Measurements from ENCODE around the gene VKORC1L1.
"Not testable (repeated sequence)": the region's sequence is repeated elsewhere in the genome, so short reads cannot be mapped to it uniquely, and the experiment has no call there.

Gene VKORC1L1

GRCh38 chr7:65937296-65937695 lies 64.4 kb downstream of the VKORC1L1 start:
- Histone ChIP-seq H3K36me3 (ENCODE audit: insufficient read depth, low read length) (peaks cover 21% of the 10 kb centered on the region; the same call in 1 of the 2 replicates), H3K4me2 (ENCODE audit: low read depth, low read length, poor library complexity, severe bottlenecking) (no peak overlapping the region), H3K9me3 (ENCODE audit: insufficient read depth, low read depth, low read length) (no peaks in the 10 kb centered on the region), H3K79me2 (ENCODE audit: insufficient read depth, low read length) (peaks cover 64% of the 10 kb centered on the region), H3K27me3 (ENCODE audit: insufficient read depth, low read length, poor library complexity, severe bottlenecking) (no peaks in the 10 kb centered on the region), H3K4me1 (ENCODE audit: insufficient read depth, low read length, poor library complexity, severe bottlenecking) (no peaks in the 10 kb centered on the region), H3K9me2 (replicated peaks; ENCODE audit: low read depth, low read length) (no peaks in the 10 kb centered on the region), H3F3A (ENCODE audit: low read depth) (no peaks in the 10 kb centered on the region), H4K20me1 (ENCODE audit: insufficient read depth, low read length, poor library complexity, severe bottlenecking) (peaks cover 19% of the 10 kb centered on the region), H3K9ac (ENCODE audit: low read depth, low read length, poor library complexity, severe bottlenecking) (no peak overlapping the region), H2AFZ (ENCODE audit: low read length) (no peak overlapping the region), H3K4me3 (ENCODE audit: low read length, poor library complexity, severe bottlenecking) (no peak overlapping the region)
- TF ChIP-seq EZH2phosphoT487 (IDR thresholded peaks at IDR 0.05; ENCODE audit: borderline replicate concordance), result no peak
- TF ChIP-seq, protein P1, sequence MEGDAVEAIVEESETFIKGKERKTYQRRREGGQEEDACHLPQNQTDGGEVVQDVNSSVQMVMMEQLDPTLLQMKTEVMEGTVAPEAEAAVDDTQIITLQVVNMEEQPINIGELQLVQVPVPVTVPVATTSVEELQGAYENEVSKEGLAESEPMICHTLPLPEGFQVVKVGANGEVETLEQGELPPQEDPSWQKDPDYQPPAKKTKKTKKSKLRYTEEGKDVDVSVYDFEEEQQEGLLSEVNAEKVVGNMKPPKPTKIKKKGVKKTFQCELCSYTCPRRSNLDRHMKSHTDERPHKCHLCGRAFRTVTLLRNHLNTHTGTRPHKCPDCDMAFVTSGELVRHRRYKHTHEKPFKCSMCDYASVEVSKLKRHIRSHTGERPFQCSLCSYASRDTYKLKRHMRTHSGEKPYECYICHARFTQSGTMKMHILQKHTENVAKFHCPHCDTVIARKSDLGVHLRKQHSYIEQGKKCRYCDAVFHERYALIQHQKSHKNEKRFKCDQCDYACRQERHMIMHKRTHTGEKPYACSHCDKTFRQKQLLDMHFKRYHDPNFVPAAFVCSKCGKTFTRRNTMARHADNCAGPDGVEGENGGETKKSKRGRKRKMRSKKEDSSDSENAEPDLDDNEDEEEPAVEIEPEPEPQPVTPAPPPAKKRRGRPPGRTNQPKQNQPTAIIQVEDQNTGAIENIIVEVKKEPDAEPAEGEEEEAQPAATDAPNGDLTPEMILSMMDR (conservative IDR thresholded peaks at IDR 0.05; ENCODE audit: low read length), result no peak

- Histone ChIP-seq H3K4me3 (ENCODE audit: low read length, poor library complexity, severe bottlenecking) (no peak overlapping the region), H2AFZ (ENCODE audit: low read length) (no peak overlapping the region), H3K4me2 (ENCODE audit: low read depth, low read length, poor library complexity, severe bottlenecking) (no peak overlapping the region), H3K9me2 (replicated peaks; ENCODE audit: low read depth, low read length) (no peaks in the 10 kb centered on the region), H3K36me3 (ENCODE audit: insufficient read depth, low read length) (peaks cover 21% of the 10 kb centered on the region; the same call in 1 of the 2 replicates), H3K4me1 (ENCODE audit: insufficient read depth, low read length, poor library complexity, severe bottlenecking) (no peaks in the 10 kb centered on the region), H3K9ac (ENCODE audit: low read depth, low read length, poor library complexity, severe bottlenecking) (no peak overlapping the region), H3K27me3 (ENCODE audit: insufficient read depth, low read length, poor library complexity, severe bottlenecking) (no peaks in the 10 kb centered on the region), H3K9me3 (ENCODE audit: insufficient read depth, low read depth, low read length) (no peaks in the 10 kb centered on the region), H3F3A (ENCODE audit: low read depth) (no peaks in the 10 kb centered on the region), H3K79me2 (ENCODE audit: insufficient read depth, low read length) (peaks cover 53% of the 10 kb centered on the region), H4K20me1 (ENCODE audit: insufficient read depth, low read length, poor library complexity, severe bottlenecking) (peaks cover 13% of the 10 kb centered on the region)
- TF ChIP-seq, protein P1 (conservative IDR thresholded peaks at IDR 0.05; ENCODE audit: low read length), result no peak
- TF ChIP-seq EZH2phosphoT487 (IDR thresholded peaks at IDR 0.05; ENCODE audit: borderline replicate concordance), result no peak
Measured at GRCh38 chr7:65938336-65938895, 65.5 kb downstream of the VKORC1L1 start.

- H3K4me3 ChIP-seq (ENCODE audit: low read length, poor library complexity, severe bottlenecking); H3K4me1 ChIP-seq (ENCODE audit: insufficient read depth, low read length, poor library complexity, severe bottlenecking); H3K79me2 ChIP-seq (ENCODE audit: insufficient read depth, low read length); H3K9ac ChIP-seq (ENCODE audit: low read depth, low read length, poor library complexity, severe bottlenecking); H4K20me1 ChIP-seq (ENCODE audit: insufficient read depth, low read length, poor library complexity, severe bottlenecking); H2AFZ ChIP-seq (ENCODE audit: low read length); H3K4me2 ChIP-seq (ENCODE audit: low read depth, low read length, poor library complexity, severe bottlenecking); H3K27me3 ChIP-seq (ENCODE audit: insufficient read depth, low read length, poor library complexity, severe bottlenecking); H3K9me3 ChIP-seq (ENCODE audit: insufficient read depth, low read depth, low read length); H3F3A ChIP-seq (ENCODE audit: low read depth); H3K36me3 ChIP-seq (ENCODE audit: insufficient read depth, low read length); H3K9me2 ChIP-seq (replicated peaks; ENCODE audit: low read depth, low read length): not testable (repeated sequence)
Measured at GRCh38 chr7:65945787-65946186, 72.9 kb downstream of the VKORC1L1 start.

DNA sequence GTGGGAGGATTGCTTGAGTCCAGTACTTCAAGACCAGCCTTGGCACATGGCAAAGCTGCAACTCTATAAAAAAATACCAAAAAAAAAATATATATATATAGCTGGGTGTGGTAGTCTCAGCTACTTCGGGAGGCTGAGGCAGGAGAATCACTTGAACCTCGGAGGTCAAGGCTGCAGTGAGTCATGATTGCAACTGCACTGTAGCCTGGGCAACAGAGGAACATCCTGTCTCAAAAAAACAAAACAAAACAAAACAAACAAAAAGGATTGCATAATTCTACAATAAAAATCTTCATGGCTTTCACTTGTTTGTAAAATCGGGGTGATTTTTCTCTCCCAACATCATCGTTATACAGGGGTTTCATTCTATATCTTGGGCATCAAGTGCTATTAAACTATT lies 74.0 kb downstream of the VKORC1L1 start:
- no peaks in the 10 kb centered on the region for H3K27me3 ChIP-seq (ENCODE audit: insufficient read depth, low read length, poor library complexity, severe bottlenecking)
- H3K4me2 ChIP-seq (ENCODE audit: low read depth, low read length, poor library complexity, severe bottlenecking), result no peak overlapping the region
- H3K9ac ChIP-seq (ENCODE audit: low read depth, low read length, poor library complexity, severe bottlenecking), result no peak overlapping the region
- peaks cover 3% of the 10 kb centered on the region for H4K20me1 ChIP-seq (ENCODE audit: insufficient read depth, low read length, poor library complexity, severe bottlenecking)
- H3K9me2 ChIP-seq (replicated peaks; ENCODE audit: low read depth, low read length), result no peaks in the 10 kb centered on the region
- H3F3A ChIP-seq (ENCODE audit: low read depth), result no peaks in the 10 kb centered on the region
- no peaks in the 10 kb centered on the region for H3K9me3 ChIP-seq (ENCODE audit: insufficient read depth, low read depth, low read length)
- no peak overlapping the region for H2AFZ ChIP-seq (ENCODE audit: low read length)
- no peak overlapping the region for H3K4me3 ChIP-seq (ENCODE audit: low read length, poor library complexity, severe bottlenecking)
- no peaks in the 10 kb centered on the region for H3K4me1 ChIP-seq (ENCODE audit: insufficient read depth, low read length, poor library complexity, severe bottlenecking)
- H3K36me3 ChIP-seq (ENCODE audit: insufficient read depth, low read length), result no peaks in the 10 kb centered on the region
- TF ChIP-seq EZH2phosphoT487 (IDR thresholded peaks at IDR 0.05; ENCODE audit: borderline replicate concordance), result no peak
- TF ChIP-seq, protein P1 (conservative IDR thresholded peaks at IDR 0.05; ENCODE audit: low read length), result no peak
- H3K79me2 ChIP-seq (ENCODE audit: insufficient read depth, low read length), result no peaks in the 10 kb centered on the region; the same call in 1 of the 2 replicates
